H9 (cell line): ENCODE data around the gene CALHM3. TPM values are rescaled to one million over a fixed set of nuclear protein-coding genes. Genes with fewer than 3 reads are reported as not detected.

ENCODE experiments used
- DNase-seq: peaks from one replicate; pipeline ENCODE4 v3.0.0-alpha.2; 2017
- H2AFZ ChIP-seq: one replicate; pipeline ENCODE4 v1.6.1; 2013; ENCODE audit warnings: mild to moderate bottlenecking, low read length, control low read depth, moderate library complexity
- H2AK5ac ChIP-seq: 2 replicates; pipeline ENCODE4 v1.6.1; 2013; ENCODE audit warnings: low read length, control low read depth, mixed read lengths; ENCODE audit not compliant: insufficient read length
- H2BK120ac ChIP-seq: one replicate; pipeline ENCODE4 v1.6.1; 2013; ENCODE audit warnings: low read depth, mild to moderate bottlenecking, low read length, control low read depth, inconsistent platforms; ENCODE audit not compliant: poor library complexity, severe bottlenecking
- H2BK12ac ChIP-seq: 2 replicates; pipeline ENCODE4 v1.6.1; 2013; ENCODE audit warnings: low read length, control low read depth, mixed read lengths, low read depth; ENCODE audit not compliant: insufficient read length
- H2BK15ac ChIP-seq: 2 replicates; pipeline ENCODE4 v1.6.1; 2013; ENCODE audit warnings: low read depth, low read length, control low read depth
- H2BK20ac ChIP-seq: one replicate; pipeline ENCODE4 v1.6.1; 2013; ENCODE audit warnings: low read depth, mild to moderate bottlenecking, low read length, control low read depth, inconsistent platforms; ENCODE audit not compliant: poor library complexity, severe bottlenecking
- H2BK5ac ChIP-seq: 2 replicates; pipeline ENCODE4 v1.6.1; 2013; ENCODE audit warnings: low read length, control low read depth, mixed read lengths; ENCODE audit not compliant: insufficient read length
- H3K14ac ChIP-seq: 2 replicates; pipeline ENCODE4 v1.6.1; 2013; ENCODE audit warnings: low read length, control low read depth; ENCODE audit not compliant: insufficient read depth
- H3K18ac ChIP-seq: 2 replicates; pipeline ENCODE4 v1.6.1; 2013; ENCODE audit warnings: low read depth, mild to moderate bottlenecking, mixed read lengths, low read length, control low read depth; ENCODE audit not compliant: insufficient read length
- H3K23ac ChIP-seq: 2 replicates; pipeline ENCODE4 v1.6.1; 2013; ENCODE audit warnings: low read length, control low read depth, mixed read lengths, low read depth; ENCODE audit not compliant: insufficient read length
- H3K23me2 ChIP-seq: 2 replicates; pipeline ENCODE4 v1.6.1; 2013; ENCODE audit warnings: low read depth, mild to moderate bottlenecking, mixed read lengths, low read length, control low read depth; ENCODE audit not compliant: insufficient read length, poor library complexity, severe bottlenecking
- H3K27ac ChIP-seq: 2 replicates; pipeline ENCODE4 v1.5.1; 2013; ENCODE audit warnings: low read length, control low read depth, mixed read lengths, low read depth; ENCODE audit not compliant: insufficient read length
- H3K27me3 ChIP-seq: 2 replicates; pipeline ENCODE4 v1.6.1; 2013; ENCODE audit warnings: low read length, control low read depth, inconsistent platforms; ENCODE audit not compliant: insufficient read depth
- H3K4ac ChIP-seq: 2 replicates; pipeline ENCODE4 v1.6.1; 2013; ENCODE audit warnings: low read depth, mild to moderate bottlenecking, control low read depth, inconsistent platforms, low read length, moderate library complexity
- H3K4me1 ChIP-seq: 2 replicates; pipeline ENCODE4 v1.6.1; 2013; ENCODE audit warnings: low read length, control low read depth, inconsistent platforms; ENCODE audit not compliant: insufficient read depth
- H3K4me2 ChIP-seq: 2 replicates; pipeline ENCODE4 v1.6.1; 2013; ENCODE audit warnings: low read length, control low read depth, mixed read lengths; ENCODE audit not compliant: insufficient read length, insufficient read depth
- H3K56ac ChIP-seq: 2 replicates; pipeline ENCODE4 v1.6.1; 2013; ENCODE audit warnings: low read depth, mild to moderate bottlenecking, mixed read lengths, low read length, control low read depth; ENCODE audit not compliant: insufficient read length
- H3K79me1 ChIP-seq: 2 replicates; pipeline ENCODE4 v1.6.1; 2013; ENCODE audit warnings: low read depth, mild to moderate bottlenecking, moderate library complexity, low read length, control low read depth, inconsistent platforms; ENCODE audit not compliant: insufficient read depth, poor library complexity, severe bottlenecking
- H3K79me2 ChIP-seq: 2 replicates; pipeline ENCODE4 v1.6.1; 2013; ENCODE audit warnings: low read length, control low read depth, inconsistent platforms; ENCODE audit not compliant: insufficient read depth
- H3K9ac ChIP-seq: 2 replicates; pipeline ENCODE4 v1.6.1; 2013; ENCODE audit warnings: low read length, control low read depth, mixed read lengths; ENCODE audit not compliant: insufficient read length; ENCODE audit errors: extremely low read depth
- H3K9me3 ChIP-seq: one replicate; pipeline ENCODE4 v1.6.1; 2013; ENCODE audit warnings: low read depth, low read length, inconsistent platforms; ENCODE audit not compliant: control insufficient read depth
- H3T11ph ChIP-seq: one replicate; pipeline ENCODE4 v1.6.1; 2013; ENCODE audit warnings: mild to moderate bottlenecking, low read length, control low read depth, inconsistent platforms
- H4K20me1 ChIP-seq: one replicate; pipeline ENCODE4 v1.6.1; 2013; ENCODE audit not compliant: control insufficient read depth, insufficient read length, insufficient read depth
- H4K5ac ChIP-seq: 2 replicates; pipeline ENCODE4 v1.6.1; 2013; ENCODE audit warnings: low read depth, mild to moderate bottlenecking, mixed read lengths, low read length, control low read depth; ENCODE audit not compliant: insufficient read length
- H4K8ac ChIP-seq: replicated peaks from 2 replicates; pipeline ENCODE4 v1.6.1; 2013; ENCODE audit warnings: low read length, control low read depth, mixed read lengths, low read depth; ENCODE audit not compliant: insufficient read length
- H4K91ac ChIP-seq: 2 replicates; pipeline ENCODE4 v1.6.1; 2013; ENCODE audit warnings: low read depth, mild to moderate bottlenecking, moderate library complexity, mixed read lengths, low read length, control low read depth; ENCODE audit not compliant: insufficient read length
- H3K27ac Mint-ChIP-seq, 3 experiments: 2 replicates in 2 of 3; 3 replicates in 1 of 3; pipeline ENCODE4 v1.8.0; 2020 to 2021; ENCODE audit warnings: mixed read lengths in 3 of 3, mild to moderate bottlenecking in 1 of 3, moderate library complexity in 1 of 3
- H3K27me3 Mint-ChIP-seq: 2 replicates; pipeline ENCODE4 v1.8.0; 2021; ENCODE audit warnings: low read depth, mild to moderate bottlenecking, moderate library complexity, mixed read lengths
- H3K36me3 Mint-ChIP-seq, 3 experiments: 2 replicates in 2 of 3; 3 replicates in 1 of 3; pipeline ENCODE4 v1.8.0; 2020 to 2021; ENCODE audit warnings: low read depth in 3 of 3, mixed read lengths in 3 of 3; ENCODE audit not compliant: insufficient read depth in 1 of 3
- H3K4me1 Mint-ChIP-seq, 2 experiments: 2 replicates each; pipeline ENCODE4 v1.8.0; 2020; ENCODE audit warnings: mixed read lengths in 2 of 2
- H3K4me3 Mint-ChIP-seq, 2 experiments: 2 replicates in 1 of 2; 3 replicates in 1 of 2; pipeline ENCODE4 v1.8.0; 2020 to 2021; ENCODE audit warnings: mild to moderate bottlenecking in 2 of 2, mixed read lengths in 2 of 2, moderate library complexity in 1 of 2
- H3K9me3 Mint-ChIP-seq, 2 experiments: 2 replicates in 1 of 2; 3 replicates in 1 of 2; pipeline ENCODE4 v1.8.0; 2020; ENCODE audit warnings: mild to moderate bottlenecking in 2 of 2, mixed read lengths in 2 of 2, moderate library complexity in 1 of 2
- CTCF ChIP-seq: fragments of 200-600 bp; sonication (generic); conservative IDR thresholded peaks from 3 replicates; pipeline ENCODE4 v1.8.0; 2021; ENCODE audit warnings: antibody characterized with exemption, mild to moderate bottlenecking
- total RNA-seq: library from RNA; stranded (reverse); gene quantifications from 2 replicates; pipeline ENCODE4 v1.2.1, GENCODE V29; 2021

Gene CALHM3
- total RNA-seq, 1 experiment from 2014 or later: not detected

- no peak overlapping the region for H2BK15ac ChIP-seq
- H3K4me1 ChIP-seq: no peaks in the 10 kb centered on the region
- H3K18ac ChIP-seq: no peak overlapping the region
- no peak overlapping the region for H3K9ac ChIP-seq
- H4K91ac ChIP-seq: no peak overlapping the region
- no peak for DNase-seq
- Mint-ChIP-seq H3K27ac (no peak overlapping the region), H3K9me3 (peaks cover 24 to 37% of the 10 kb centered on the region in 2 experiments), H3K27me3 (no peaks in the 10 kb centered on the region), H3K4me1 (peaks cover 11 to 22% of the 10 kb centered on the region in 2 experiments), H3K4me3 (no peak overlapping the region), H3K36me3 (peaks cover 3 to 21% (median 7%) of the 10 kb centered on the region in 3 experiments)
- no peak overlapping the region for H3K14ac ChIP-seq
- no peak overlapping the region for H2AFZ ChIP-seq
- H3K56ac ChIP-seq: no peak overlapping the region
- no peak overlapping the region for H3K4me2 ChIP-seq
- H4K8ac ChIP-seq: no peak overlapping the region
- H3K9me3 ChIP-seq: no peaks in the 10 kb centered on the region
- no peak for TF ChIP-seq CTCF
- H3K27me3 ChIP-seq: no peaks in the 10 kb centered on the region
- no peak overlapping the region for H3T11ph ChIP-seq
- no peaks in the 10 kb centered on the region for H3K79me1 ChIP-seq
- H2BK20ac ChIP-seq: no peak overlapping the region
- no peaks in the 10 kb centered on the region for H3K23me2 ChIP-seq
- no peak overlapping the region for H3K4ac ChIP-seq
- no peak overlapping the region for H2AK5ac ChIP-seq
- H3K79me2 ChIP-seq: no peaks in the 10 kb centered on the region
- no peak overlapping the region for H3K27ac ChIP-seq
- H4K5ac ChIP-seq: no peak overlapping the region
- no peak overlapping the region for H3K23ac ChIP-seq
- no peak overlapping the region for H2BK120ac ChIP-seq
- H2BK5ac ChIP-seq: no peak overlapping the region
- no peak overlapping the region for H2BK12ac ChIP-seq
- H4K20me1 ChIP-seq: no peaks in the 10 kb centered on the region
Measured at GRCh38 chr10:103525901-103526300, 46.9 kb upstream of the CALHM3 start.
